PC-9 (cell line): Measurements from ENCODE around the gene FAM174C.

Experiments
- CTCF ChIP-seq: fragments of 200-600 bp; sonication (generic); conservative IDR thresholded peaks from 2 replicates; pipeline ENCODE4 v1.6.1; 2017; ENCODE audit warnings: mixed run types, antibody characterized with exemption, mild to moderate bottlenecking, moderate library complexity
- EZH2 ChIP-seq: fragments of 200-600 bp; sonication (generic); IDR thresholded peaks from 2 replicates; pipeline ENCODE4 v1.8.0; 2017; ENCODE audit warnings: antibody characterized with exemption, low read depth

GRCh38 chr19:1274852-1275259, 474 bp upstream of the FAM174C start:
- no peak for TF ChIP-seq CTCF
- TF ChIP-seq EZH2 = no peak
